Measurements from ENCODE around the gene ASB1. TPM values are rescaled to one million over a fixed set of nuclear protein-coding genes. Genes with fewer than 3 reads are reported as not detected.

ASB1 gene, protein sequence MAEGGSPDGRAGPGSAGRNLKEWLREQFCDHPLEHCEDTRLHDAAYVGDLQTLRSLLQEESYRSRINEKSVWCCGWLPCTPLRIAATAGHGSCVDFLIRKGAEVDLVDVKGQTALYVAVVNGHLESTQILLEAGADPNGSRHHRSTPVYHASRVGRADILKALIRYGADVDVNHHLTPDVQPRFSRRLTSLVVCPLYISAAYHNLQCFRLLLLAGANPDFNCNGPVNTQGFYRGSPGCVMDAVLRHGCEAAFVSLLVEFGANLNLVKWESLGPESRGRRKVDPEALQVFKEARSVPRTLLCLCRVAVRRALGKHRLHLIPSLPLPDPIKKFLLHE
- 47.5 and 48.6 TPM in 2 replicates for total RNA-seq (2016; rRNA removed; fragmentation: Illumina TruSeq; extraction: Trizol)
- total RNA-seq (2016; cell fraction: cytosol; rRNA removed; fragmentation: Illumina TruSeq; extraction: Trizol; ENCODE audit: low read depth), result 36.1 and 38.8 TPM in 2 replicates
- 42.9 and 49.7 TPM in 2 replicates for total RNA-seq (2016; cell fraction: insoluble cytoplasmic fraction; rRNA removed; fragmentation: Illumina TruSeq; extraction: Trizol)
- total RNA-seq (2016; cell fraction: membrane; rRNA removed; fragmentation: Illumina TruSeq; extraction: Trizol), result 46.0 and 48.9 TPM in 2 replicates
- 36.1 and 43.2 TPM in 2 replicates for total RNA-seq (2016; cell fraction: nucleus; rRNA removed; fragmentation: Illumina TruSeq; extraction: Trizol)
- polyA plus RNA-seq (2011; rRNA removed), result 45.6 and 49.2 TPM in 2 replicates
- polyA plus RNA-seq (2011; cell fraction: cytosol; rRNA removed), result 33.5 and 52.6 TPM in 2 replicates
- polyA plus RNA-seq (2011; cell fraction: nucleus; rRNA removed), result 151 and 167 TPM in 2 replicates
- 36.1 and 37.5 TPM in 2 replicates for polyA plus RNA-seq (2012)
- 39.0 and 42.6 TPM in 2 replicates for polyA plus RNA-seq (2016; cell fraction: cytosol; fragmentation: Illumina TruSeq; extraction: Trizol; ENCODE audit: low read depth)
- 48.6 and 51.7 TPM in 2 replicates for polyA plus RNA-seq (2016; cell fraction: insoluble cytoplasmic fraction; fragmentation: Illumina TruSeq; extraction: Trizol; ENCODE audit: low read depth)
- polyA plus RNA-seq (2016; cell fraction: membrane; fragmentation: Illumina TruSeq; extraction: Trizol; ENCODE audit: low read depth), result 45.0 and 48.7 TPM in 2 replicates
- polyA plus RNA-seq (2016; cell fraction: nucleus; fragmentation: Illumina TruSeq; extraction: Trizol; ENCODE audit: insufficient read depth, low read depth), result 83.8 and 85.3 TPM in 2 replicates
- polyA minus RNA-seq (2011; rRNA and poly(A)+ RNA removed; ENCODE audit: low replicate concordance), result 19.6 and 68.1 TPM in 2 replicates
- 23.7 TPM in 2 replicates for polyA minus RNA-seq (2011; cell fraction: cytosol; rRNA and poly(A)+ RNA removed)
- 45.2 and 49.1 TPM in 2 replicates for polyA minus RNA-seq (2011; cell fraction: nucleus; rRNA and poly(A)+ RNA removed)
- Bru-seq, nascent RNA, result percentile 89 among the genes with signal in this experiment
- BruChase-seq, experiment 1, labeled RNA remaining after a 6-hour chase, result percentile 88 among the genes with signal in this experiment
- BruChase-seq, experiment 2, labeled RNA remaining after a 2-hour chase, result percentile 92 among the genes with signal in this experiment
- long read RNA-seq, experiment 1, full-length matches to known transcripts, result 63 of 89 reads
- long read RNA-seq, experiment 1, partial matches to known transcripts, result 8 of 89 reads
- long read RNA-seq, experiment 1, other reads (novel, unspliced or antisense), result 18 of 89 reads
- long read RNA-seq, experiment 2, transcript ASB1-202 (4 exons, 878 nt), result major isoform, 12 of 72 reads
- long read RNA-seq, experiment 2, partial matches to known transcripts, result 9 of 72 reads
- long read RNA-seq, experiment 2, other reads (novel, unspliced or antisense), result 51 of 72 reads

- TSS peak; percentile 53 for BruUV-seq (replicated peaks)
- DNase-seq (ENCODE audit: low spot score) (peak; percentile 73), ATAC-seq (peak; percentile 83), FAIRE-seq (no peak)
- peak within 1 kb of the TSS; percentile 84 for H3K4me2 ChIP-seq (ENCODE audit: low read depth, low read length)
- under 1% methylated on average over 65 of the region's 104 CpGs for WGBS (ENCODE audit: low lambda C conversion rate)
- H2AFZ ChIP-seq (ENCODE audit: low read length), result no peak within 1 kb of the TSS
- intact Hi-C loops (cut with micrococcal nuclease; ENCODE audit: unreplicated experiment), result no loop called here
- ChIA-PET POLR2A (interaction anchor here (0.6 to 2.1 kb wide), 4 partner anchors 10 to 23 kb away, joined by 3 to 11 read pairs (median 5); no protein-coding TSS in a partner anchor), CTCF (ENCODE audit: low intra/inter-chr PET ratio, low total read pairs) (interaction anchor here (1.3 kb wide), 1 partner anchor 56 kb away, joined by 3 read pairs; no protein-coding TSS in a partner anchor)
- H3K27ac ChIP-seq (ENCODE audit: extremely low read length, insufficient read depth, low read length), result peak within 1 kb of the TSS; percentile 87
- in situ Hi-C loops (cut with HindIII; ENCODE audit: extremely low pct_ligation_motif_present, low pct_unique_long_range_greater_than_20kb), result no loop called here
- peak within 1 kb of the TSS; percentile 95 for H3K9ac ChIP-seq (ENCODE audit: insufficient read depth, low read depth, low read length)
- no peaks in the 10 kb centered on the region; a peak in 1 of 5 replicates for H3K27me3 ChIP-seq (ENCODE audit: control insufficient read depth in 1 of 2, insufficient read depth in 2 of 2, low read length in 2 of 2)
- H3K36me3 ChIP-seq (replicated peaks in 1 of 2; ENCODE audit: control insufficient read depth in 1 of 2, insufficient read depth in 2 of 2, low read length in 2 of 2), result peaks cover 7 to 13% of the 10 kb centered on the region in 2 experiments; a peak in 4 of 5 replicates
- peak within 1 kb of the TSS; percentile 84 to 94 (median 92) for H3K4me3 ChIP-seq (replicated peaks in 1 of 3; ENCODE audit: insufficient read depth in 1 of 3, low read depth in 2 of 3, low read length in 3 of 3)
- peaks cover 49% of the 10 kb centered on the region for H3K4me1 ChIP-seq (ENCODE audit: insufficient read depth, low read length)
- H4K20me1 ChIP-seq (ENCODE audit: insufficient read depth, low read length), result peaks cover 16% of the 10 kb centered on the region
- H3K9me3 ChIP-seq (ENCODE audit: low read length), result no peaks in the 10 kb centered on the region
- peaks cover 47% of the 10 kb centered on the region for H3K79me2 ChIP-seq (ENCODE audit: insufficient read depth, low read length)
- no peak for TF ChIP-seq ZNF407 (CRISPR knock-in tag; IDR thresholded peaks at IDR 0.05; ENCODE audit: not compliant biosample characterization)
- TF ChIP-seq, protein P1, sequence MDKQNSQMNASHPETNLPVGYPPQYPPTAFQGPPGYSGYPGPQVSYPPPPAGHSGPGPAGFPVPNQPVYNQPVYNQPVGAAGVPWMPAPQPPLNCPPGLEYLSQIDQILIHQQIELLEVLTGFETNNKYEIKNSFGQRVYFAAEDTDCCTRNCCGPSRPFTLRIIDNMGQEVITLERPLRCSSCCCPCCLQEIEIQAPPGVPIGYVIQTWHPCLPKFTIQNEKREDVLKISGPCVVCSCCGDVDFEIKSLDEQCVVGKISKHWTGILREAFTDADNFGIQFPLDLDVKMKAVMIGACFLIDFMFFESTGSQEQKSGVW (CRISPR knock-in tag; IDR thresholded peaks at IDR 0.05; ENCODE audit: borderline replicate concordance), result no peak
- peak; percentile 84 for TF ChIP-seq TAF1 (CRISPR knock-in tag; IDR thresholded peaks at IDR 0.05)
- peak; percentile 22; the same call in 1 of the 2 replicates for TF ChIP-seq DR1 (CRISPR knock-in tag; IDR thresholded peaks at IDR 0.05)
These were observed at the start of gene ASB1 for GRCh38 chr2:238426568-238427434. ASB1 (plus strand) TSS chr2:238426927; CDS start chr2:238427071, 144 bp downstream.

Data from HepG2 (cell line).